HT-29 (cell line): ENCODE measurements around the gene SLC36A4. TPM values are rescaled to one million over a fixed set of nuclear protein-coding genes. Genes with fewer than 3 reads are reported as not detected.
"Not testable (repeated sequence)": the region's sequence is repeated elsewhere in the genome, so short reads cannot be mapped to it uniquely, and the experiment has no call there.

Experiments used
- DNase-seq: peaks from one replicate; pipeline ENCODE4 v3.0.0-alpha.2; 2015; ENCODE audit warnings: low spot score
- total RNA-seq: library from RNA; depleted of rRNA; stranded (reverse); fragments of >200 nt; shearing (Covaris generic); gene quantifications from 2 replicates; pipeline ENCODE4 v1.2.3, GENCODE V29; 2014

SLC36A4 gene
- total RNA-seq, 1 experiment from 2014 or later = 2.7 TPM

DNA sequence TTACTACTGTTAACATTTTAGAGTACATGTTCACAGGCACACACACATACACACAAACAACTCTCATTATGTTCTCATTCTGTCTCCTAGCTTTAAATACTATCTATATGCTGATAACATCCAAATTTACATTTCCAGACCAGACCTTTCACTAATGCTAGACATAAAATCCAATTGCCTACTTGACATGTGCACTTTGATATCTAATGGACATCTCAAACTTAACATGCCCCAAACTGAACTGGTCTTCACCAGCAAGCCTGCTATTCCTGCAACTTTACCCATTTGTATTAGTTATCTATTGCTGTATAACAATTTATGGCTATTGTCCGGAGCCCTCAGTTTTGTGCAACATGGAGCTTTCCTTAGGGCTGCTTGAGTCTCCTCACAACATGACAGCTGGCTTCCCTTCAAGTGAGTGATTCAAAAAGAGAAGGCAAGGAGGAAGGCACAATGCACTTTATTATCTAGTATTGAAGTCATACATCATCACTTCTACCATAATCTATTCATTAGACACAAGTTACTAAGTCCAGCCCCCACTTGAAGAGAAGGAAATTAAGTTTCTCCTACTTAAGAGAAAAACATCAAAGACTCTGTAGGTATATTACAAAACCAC lies 3.0 kb downstream of the SLC36A4 start:
- no peak for DNase-seq

DNA sequence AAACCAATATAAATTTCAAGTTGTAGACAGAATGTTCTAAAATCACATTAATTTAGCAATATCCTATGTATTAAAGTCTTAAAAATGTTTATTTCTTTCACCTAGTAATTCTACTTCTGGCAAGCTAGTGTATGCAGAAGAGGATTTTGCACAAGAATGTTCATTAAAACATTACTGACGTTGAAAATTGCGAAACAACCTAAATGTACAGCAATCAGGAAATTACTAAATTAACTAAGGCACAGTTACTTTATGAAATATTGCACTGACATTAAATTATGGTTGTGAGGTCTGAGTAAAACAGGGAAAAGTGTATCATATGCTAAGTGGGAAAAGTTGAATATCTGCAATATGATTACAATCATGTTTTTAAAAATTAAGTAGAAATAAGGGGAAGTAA lies 4.1 kb downstream of the SLC36A4 start:
- no peak for DNase-seq

DNA sequence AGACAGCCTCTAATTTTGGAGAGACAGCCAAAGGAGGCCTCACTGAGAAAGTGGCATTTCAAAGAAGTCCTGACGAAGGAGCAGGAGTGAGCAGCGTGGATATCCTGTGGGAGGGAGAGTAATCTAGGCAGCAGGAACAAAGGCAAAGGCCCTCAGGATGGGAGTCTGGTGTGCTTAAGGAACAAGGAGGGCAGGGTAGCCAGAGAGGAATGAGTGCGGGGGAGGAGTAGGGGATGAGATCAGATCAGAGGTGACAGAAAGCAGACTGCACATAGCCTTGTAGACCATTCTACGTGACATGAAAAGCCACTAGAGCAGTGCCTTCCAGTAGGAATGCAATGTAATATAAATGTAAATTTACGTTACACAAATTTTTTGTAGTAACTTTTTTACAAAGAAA lies 5.6 kb downstream of the SLC36A4 start:
- DNase-seq = no peak

DNA sequence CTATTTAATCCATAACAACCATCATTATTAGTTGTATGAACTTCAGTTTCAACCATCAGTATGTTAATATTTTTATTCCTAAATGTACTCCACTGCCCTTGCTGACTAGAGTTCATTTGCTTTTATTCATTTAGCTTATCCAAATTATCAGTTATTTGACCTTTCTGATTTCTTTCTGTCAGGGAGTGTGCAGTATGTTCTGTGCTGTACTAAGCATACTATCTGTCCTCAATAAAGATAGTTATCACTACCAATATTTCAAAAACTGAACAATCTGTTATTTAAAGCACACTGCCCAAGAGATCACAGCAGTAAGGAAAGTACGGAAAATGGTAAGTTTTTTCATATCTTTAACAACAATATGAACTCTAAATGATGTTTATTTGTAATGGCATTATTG lies 8.3 kb downstream of the SLC36A4 start:
- DNase-seq = no peak

DNA sequence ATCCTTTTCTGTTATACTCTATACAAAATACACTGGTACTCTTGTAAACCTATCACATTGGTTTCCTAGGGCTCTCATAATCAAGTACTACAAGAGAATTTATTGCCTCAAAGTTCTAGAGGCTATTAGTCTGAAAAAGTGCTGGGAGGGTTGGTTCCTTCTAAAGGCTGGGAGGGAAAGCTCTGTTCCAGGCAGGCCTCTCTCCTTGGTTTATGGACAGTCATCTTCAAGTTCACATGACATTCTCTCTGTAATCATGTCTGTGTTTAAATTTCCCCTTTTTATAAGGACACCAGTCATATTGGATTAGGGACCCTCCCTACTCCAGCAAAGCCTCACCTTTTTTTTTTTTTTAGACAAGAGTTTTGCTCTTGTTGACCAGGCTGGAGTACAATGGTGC lies 9.1 kb downstream of the SLC36A4 start:
- DNase-seq = no peak

DNA sequence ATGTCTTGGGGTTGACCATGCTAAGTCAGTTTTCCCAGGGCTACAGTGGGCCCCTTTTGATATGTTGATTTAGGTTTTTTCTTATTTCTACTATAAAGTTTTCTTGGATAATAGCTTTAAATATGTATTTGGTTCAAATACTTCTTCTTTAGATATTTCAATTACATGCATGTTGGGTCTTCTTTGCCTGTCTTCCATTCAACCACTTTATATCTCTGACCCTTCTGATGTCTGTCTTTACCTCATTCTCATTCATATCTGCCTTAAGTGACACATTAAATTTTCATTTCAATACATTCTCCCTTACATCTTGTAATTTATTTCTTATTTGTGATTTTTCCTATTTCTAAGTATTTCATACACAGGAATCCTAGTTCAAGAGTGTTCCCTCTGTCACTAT lies 10.5 kb downstream of the SLC36A4 start:
- DNase-seq = no peak

DNA sequence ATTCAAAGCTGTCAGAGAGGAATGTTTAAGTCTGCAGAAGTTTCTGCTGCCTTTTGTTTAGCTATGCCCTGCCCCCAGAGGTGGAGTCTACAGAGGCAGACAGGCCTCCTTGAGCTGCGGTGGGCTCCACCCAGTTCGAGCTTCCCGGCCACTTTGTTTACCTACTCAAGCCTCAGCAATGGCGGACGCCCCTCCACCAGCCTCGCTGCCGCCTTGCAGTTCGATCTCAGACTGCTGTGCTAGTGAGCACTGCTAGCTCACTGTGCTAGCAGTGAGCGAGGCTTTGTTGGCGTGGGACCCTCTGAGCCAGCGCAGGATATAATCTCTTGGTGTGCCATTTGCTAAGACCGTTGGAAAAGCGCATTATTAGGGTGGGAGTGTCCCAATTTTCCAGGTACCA lies 19.9 kb downstream of the SLC36A4 start:
- not testable (repeated sequence) for DNase-seq

DNA sequence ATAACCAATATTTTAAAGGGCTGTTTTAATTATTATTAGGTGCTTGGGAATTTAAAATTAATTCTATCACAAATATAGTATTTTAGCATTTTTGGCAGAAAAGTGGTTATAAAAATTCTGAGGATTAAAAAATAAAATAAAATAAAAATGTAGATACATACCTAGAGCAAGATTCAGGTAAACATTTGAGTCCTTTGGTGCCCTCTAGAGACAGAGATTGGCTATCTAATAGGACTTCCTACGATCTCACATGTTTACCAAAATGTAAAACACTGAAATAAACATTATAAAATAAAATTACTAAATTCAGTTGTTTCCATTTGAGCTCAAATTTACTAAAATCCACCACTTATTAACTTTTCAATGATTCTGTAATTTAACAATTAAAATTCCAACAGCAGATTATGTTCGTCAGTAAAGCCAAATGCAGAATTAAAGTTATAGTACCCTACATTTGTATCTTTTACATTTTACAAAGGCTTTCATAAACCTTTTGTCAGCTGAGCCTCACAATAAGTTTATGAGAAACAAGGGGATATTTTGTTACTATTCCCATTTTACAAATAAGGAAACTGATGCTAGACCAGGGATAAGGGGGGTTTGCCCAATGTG lies 27.7 kb downstream of the SLC36A4 start:
- peak; percentile 59 for DNase-seq

DNA sequence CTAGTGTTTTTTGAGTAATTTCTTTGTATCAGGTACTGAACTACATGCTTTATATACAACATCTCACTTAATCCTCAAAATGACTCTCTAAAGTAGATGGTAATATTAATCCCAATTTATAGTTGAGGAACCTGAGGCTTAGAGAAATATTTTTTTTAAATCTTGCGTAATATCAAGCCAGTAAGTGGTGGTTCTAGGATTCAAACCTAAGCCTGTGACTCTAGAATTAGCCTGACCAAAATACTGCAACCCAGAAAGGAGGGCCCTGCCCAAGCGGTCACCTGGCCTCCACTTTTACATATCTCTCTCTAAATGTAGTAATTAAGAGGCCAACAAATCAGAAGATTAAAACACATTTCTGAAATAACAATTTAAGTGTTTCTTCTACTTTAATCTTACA lies 28.6 kb downstream of the SLC36A4 start:
- no peak for DNase-seq

DNA sequence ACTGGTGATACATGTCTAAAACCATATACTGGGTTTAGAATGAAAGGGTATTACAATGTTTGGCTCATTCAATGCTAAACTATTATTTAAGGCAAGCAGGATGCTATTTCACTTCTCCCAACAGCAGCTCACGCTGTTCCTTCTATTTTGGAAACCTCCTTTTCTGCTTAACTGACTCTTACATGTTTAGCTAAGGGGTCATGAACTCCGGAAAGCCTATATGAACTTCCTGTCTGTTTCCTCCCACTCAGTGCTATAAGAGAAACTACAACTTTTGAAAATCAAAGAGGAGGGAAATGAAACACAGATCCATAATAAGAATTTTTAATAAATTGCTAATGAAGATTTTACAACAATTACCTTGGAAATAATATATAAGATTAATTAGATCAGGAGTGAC lies 30.9 kb downstream of the SLC36A4 start:
- no peak for DNase-seq

DNA sequence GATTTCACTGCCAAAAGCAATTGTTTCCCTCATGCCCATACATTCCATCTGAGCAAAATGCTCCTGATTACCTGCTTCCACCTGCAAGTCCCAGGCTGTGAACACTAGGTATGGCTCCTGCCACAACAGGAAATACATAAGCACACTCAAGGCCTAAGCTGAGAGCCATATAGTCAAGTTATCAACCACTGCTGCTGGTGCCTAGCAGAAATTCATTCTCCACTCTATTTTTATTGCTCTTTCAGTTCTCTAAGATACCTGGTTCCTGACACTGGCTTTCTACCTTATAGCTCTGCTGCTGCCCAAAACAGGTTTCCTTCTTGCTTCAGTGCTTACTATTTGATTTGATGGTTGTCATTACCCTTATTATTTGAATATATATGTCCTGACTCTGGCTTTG lies 31.6 kb downstream of the SLC36A4 start:
- no peak for DNase-seq

DNA sequence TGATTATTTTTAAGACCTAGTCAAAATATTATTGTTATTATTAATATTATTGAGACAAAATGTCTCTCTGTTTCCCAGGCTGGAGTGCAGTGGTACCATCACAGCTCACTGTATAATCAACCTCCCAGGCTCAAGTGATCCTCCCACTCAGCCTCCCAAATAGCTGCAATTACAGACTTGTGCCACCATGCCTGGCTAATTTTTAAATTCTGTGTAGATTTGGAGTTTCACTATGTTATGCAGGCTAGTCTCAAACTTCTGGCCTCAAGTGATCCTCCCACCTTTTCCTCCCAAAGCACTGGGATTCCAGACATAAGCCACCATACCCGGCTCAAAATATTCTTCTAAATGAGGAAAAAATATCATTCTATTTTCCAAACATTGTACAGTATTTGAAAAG lies 37.0 kb downstream of the SLC36A4 start:
- DNase-seq = no peak

DNA sequence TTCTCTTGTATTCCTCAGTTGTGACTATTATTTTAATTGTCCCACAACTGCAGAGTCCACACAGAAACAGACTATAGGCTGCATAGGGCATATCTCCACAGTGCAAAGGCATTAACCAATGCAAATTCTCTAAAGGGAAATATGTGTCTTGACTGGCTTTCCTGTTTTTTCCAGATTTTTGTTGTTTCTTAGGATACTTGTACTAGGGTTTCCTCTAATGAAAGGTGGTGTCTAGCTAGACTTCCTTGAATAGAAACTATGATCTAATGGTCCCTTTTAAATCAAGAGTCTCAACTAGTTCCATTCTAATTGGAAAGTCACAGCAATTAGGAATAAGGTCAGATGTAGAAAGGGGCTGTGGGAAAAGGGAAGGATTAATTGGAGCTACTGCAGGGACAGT lies 37.6 kb downstream of the SLC36A4 start:
- no peak for DNase-seq

DNA sequence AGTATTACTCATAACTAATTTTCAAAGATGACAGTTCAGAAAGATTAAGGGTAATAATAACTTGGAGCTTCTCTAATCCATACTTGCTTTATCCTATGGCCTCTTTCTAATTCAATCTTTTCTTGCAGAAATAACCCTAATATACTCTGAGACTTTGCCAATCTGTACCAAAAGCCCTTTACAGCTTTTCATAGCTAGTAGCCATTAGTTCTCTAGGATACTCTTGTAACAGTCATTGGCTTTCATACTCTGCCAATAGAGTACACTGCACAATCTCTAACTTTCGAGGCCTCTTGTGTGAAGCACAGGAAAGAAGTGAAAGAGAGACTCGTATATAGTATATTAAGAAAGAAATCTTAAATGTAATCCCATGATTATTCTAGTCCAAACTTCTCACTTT lies 38.1 kb downstream of the SLC36A4 start:
- no peak for DNase-seq

DNA sequence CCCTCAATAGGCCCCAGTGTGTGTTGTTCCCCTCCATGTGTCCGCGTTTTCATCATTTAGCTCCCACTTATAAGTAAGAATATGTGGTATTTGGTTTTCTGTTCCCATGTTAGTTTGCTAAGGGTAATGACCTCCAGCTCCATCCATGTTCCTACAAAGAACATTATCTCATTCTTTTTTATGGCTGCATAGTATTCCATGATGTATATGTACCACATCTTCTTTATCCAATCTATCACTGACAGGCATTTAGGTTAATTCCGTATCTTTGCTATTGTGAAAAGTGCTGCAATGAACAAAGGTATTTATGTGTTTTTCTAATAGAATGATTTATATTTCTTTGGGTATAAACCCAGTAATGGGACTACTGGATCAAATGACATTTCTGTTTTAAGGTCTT lies 42.1 kb downstream of the SLC36A4 start:
- no peak for DNase-seq

DNA sequence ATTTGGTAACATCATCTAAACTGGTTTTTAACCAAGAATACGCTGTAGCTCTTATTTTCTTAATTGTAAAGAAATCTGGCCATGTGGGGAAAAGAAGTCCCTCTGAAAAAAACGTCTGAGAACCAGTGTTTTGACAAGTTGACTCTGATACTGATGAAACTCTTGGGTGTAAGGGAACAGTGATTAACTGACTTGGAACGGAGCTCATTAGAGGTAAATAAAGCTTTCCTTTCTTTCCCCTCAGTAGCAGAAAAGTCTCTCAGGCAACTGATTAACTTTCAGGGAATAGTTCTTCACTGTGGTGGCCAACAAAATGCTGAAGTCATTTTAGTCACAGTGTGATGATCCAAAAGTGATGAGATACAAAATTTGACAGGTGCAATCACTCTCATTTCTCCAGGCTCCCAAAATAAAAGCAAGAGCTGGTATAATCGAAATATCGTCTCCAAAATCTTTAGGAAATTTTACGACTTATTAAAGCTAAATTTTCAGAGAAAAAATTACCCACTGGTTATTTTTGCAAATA lies 52.3 kb downstream of the SLC36A4 start:
- DNase-seq = no peak

DNA sequence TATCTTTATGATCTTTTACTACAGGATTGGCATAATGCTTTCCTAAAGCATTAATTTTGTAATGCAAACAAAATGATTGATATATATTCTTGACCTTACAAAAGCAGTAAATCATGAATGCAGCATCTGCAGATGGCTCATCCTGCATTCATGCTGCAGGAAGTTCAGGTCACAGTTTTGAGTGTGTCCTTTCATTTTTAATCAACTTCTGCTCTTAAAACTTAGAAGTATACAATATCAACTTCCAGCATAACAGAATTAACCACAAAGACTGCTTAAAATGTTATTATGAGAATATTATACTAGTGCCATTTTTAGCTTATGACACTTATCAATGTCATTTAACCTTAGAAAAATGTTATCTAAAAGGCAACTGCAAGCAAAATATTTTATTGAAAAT lies 54.0 kb downstream of the SLC36A4 start:
- DNase-seq = no peak

DNA sequence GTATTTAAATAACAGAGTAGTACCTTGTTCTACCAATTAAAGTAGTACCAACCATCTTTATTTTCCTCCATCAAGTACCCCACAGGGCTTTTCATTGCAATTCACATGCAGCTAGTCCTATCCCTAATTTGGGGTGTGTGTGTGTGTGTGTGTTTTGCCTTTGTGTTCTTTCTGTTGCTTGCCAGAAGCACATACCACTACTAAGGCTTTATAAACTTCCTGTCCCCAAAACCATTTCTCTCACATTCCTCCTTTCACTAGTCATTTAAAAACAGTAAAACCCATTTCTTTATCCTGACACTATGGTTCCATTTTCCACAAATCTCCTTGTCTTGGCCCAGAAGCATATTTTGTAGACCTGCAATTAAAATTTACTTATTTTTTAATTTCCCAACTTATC lies 54.6 kb downstream of the SLC36A4 start:
- DNase-seq = no peak

DNA sequence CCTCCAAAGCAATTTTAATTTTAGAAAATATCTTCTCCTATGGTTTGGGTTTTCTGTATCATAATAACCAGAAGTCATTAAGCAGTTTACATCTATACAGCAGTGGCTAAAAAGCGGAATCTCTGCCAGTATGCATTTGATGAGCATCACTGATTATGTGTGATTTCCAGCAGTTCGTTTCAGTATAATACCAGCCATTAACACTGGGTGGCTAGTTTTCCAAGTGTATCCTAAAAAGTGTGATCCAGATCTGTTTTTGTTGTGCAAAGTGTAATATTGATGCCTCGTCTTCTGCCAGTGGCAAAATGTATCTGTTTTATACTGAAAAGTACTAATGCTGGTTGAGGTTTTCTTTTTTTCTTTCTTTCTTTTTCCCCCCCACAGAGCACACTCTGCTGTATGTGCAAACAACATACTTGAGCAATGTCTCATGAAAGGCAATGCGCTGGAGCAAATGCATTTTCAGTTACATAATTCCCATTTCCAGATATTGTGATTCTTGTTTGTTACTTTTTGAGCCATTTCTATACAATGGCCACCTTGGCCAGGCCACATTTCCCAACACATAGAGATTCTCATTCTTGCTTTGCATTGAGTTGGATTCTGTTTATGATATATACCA lies 64.2 kb downstream of the SLC36A4 start:
- no peak for DNase-seq

DNA sequence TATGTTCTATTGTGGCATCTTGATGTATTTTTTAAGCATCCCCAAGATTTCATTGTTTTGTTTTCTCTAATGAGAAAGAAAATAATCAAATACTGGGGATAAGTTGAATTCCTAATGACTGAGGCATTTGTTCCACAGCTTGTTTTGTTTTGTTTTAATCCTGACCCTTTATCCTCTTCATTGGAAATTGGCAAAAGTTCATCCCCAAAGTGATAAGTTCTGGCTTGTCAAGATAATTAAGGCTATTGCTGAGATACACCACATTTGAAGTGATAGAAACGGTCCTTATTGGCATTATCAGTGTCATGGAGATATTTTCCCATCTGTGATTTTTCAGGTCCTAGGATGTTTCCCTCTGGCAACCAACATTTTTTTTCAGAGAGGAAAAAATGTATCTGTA lies 65.0 kb downstream of the SLC36A4 start:
- DNase-seq = no peak

DNA sequence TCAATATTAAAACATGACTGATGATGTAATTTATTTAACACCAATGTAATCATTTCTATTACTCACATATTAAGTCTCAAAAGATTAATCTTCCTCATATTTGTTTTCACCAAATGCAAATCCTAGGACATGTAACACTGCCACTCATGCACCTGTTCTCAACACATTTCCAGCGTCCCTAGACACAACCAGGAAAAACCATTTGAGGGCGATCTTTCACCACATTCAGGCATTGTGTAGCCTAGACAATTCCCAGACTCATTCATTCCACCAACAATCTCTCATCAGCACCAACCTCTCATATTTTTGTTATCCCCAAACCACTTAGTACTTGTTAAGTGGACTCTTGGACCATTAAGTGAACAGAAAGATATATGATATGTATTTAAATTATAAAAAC lies 66.1 kb downstream of the SLC36A4 start:
- peak; percentile 44 for DNase-seq

DNA sequence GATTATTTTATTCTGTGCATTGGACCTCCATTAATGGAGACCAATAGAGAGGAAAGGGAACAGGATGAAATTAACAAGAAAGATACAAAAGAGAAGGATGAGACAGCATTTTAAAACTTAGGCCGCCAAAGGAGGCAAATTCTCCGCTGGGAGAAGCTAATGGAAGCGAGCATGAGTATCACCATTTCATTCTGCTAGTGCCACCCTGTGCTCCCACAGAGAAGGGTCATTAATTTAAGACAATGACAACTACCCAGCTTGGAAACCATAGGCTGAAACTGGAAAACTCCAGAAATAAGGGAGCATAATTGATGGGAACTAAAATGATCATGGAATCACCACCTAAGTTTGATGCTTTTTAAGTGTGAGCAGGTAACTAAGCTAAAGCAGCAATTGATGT lies 69.2 kb downstream of the SLC36A4 start:
- DNase-seq = no peak

DNA sequence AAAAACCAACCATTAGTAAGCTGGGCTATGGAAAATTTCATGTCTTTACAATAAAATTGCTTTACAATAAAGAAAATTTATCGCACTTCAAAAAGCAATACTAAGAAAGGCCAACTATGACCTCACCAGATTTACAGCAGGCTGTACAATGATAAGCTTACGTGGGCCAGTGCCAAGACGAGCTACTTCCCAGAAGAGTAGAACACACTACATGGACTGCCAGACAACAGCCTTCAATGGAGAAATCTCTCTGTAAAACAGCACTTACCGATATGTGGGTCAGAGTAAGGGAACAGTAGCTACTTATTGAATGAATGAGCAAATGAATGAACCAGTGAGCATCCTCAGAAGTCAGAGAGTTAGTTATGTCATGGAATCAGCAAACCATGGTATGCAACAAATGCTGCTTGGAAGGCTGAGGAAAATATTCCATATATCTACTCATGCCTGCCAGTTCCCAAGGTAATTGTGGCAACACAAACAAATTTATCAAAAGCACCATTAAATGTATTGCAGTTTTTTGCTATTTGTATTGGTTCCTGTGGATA lies 74.4 kb downstream of the SLC36A4 start:
- no peak for DNase-seq
